Heart left ventricle (tissue), 13 donors: Measurements from ENCODE around the gene JMJD7.

Experiments
- POLR2A ChIP-seq, 2 donors: fragments of 450-650 bp; IDR thresholded peaks; one replicate each; pipeline ENCODE4 v1.6.1; 2017; ENCODE audit warnings: antibody characterized with exemption in 2 of 2, mild to moderate bottlenecking in 2 of 2, moderate library complexity in 2 of 2
- TF ChIP-seq, protein P1 (sequence below), 12 donors: fragments of 200-600 bp; sonication (generic) in 4 of 12; IDR thresholded peaks; one replicate each; pipeline versions ENCODE4 v1.5.0 to v1.8.0; 2018 to 2022; ENCODE audit warnings: antibody characterized with exemption in 12 of 12, mild to moderate bottlenecking in 5 of 12
- donor health status: ischemic (EF 13 %, LVEDD 7.1; RV severe dilation, severe dysfunction).
- donor health status: DM: no; HTN: yes; CAD: no.
- donor health status: DM: no; HTN: no; CAD: no.
- donor health status: ischemic (EF 25% LVEDD 6.9; RV normal size, moderate dysfunction).
- donor health status: ischemic (EF 25% LVEDD 5.7; RV mildly dilated, moderate dysfunction).
- donor health status: ischemic (EF 35%, LVEDD 5.7; RV mildly dilated, moderate dysfunction).
- donor health status: nonischemic (EF 11% LVEDD 7.7; RV severe dilation, severe dysfunction).
- donor health status: DM: yes; HTN: yes; CAD: no.
- donor health status: PGD.
- donor health status: ischemic (EF 29% LVEDD 5.4; RV normal size, mild dysfunction).
- donor health status: nonischemic (EF 23%, LVEDD 6.1; RV moderate dilation, normal function).

DNA sequence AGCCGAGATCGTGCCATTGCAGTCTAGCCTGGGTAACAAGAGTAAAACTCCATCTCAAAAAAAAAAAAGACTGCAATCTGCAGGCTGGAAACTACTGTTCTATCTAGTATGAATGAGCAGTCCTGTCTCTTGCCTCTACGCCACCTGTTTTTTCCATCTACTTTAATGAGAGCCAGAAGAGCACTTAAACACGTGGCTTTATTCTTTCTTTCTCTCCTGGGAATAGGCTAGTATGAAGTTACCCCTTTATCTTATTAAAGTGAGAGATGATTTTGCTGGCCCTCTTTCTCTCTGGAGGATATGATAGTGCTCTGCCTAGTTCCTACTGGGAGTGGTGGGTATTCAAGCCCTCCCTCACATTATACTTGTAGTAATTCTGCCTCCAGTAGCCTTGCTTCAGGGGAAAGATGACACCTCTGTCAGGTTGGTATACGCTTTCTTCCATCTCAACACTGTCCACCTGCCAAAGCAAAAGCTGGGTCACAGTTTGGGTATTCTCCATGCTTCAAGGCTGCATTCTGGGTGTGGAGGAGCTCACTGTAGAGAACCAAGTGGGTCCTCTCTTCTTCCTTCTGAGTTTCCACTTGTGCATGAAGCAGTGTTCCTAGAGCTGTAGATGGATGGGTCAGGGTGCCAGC, 35.8 kb upstream of the JMJD7 start:
- TF ChIP-seq POLR2A (IDR thresholded peaks at IDR 0.05), result no peak
- TF ChIP-seq, protein P1, sequence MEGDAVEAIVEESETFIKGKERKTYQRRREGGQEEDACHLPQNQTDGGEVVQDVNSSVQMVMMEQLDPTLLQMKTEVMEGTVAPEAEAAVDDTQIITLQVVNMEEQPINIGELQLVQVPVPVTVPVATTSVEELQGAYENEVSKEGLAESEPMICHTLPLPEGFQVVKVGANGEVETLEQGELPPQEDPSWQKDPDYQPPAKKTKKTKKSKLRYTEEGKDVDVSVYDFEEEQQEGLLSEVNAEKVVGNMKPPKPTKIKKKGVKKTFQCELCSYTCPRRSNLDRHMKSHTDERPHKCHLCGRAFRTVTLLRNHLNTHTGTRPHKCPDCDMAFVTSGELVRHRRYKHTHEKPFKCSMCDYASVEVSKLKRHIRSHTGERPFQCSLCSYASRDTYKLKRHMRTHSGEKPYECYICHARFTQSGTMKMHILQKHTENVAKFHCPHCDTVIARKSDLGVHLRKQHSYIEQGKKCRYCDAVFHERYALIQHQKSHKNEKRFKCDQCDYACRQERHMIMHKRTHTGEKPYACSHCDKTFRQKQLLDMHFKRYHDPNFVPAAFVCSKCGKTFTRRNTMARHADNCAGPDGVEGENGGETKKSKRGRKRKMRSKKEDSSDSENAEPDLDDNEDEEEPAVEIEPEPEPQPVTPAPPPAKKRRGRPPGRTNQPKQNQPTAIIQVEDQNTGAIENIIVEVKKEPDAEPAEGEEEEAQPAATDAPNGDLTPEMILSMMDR (IDR thresholded peaks at IDR 0.05), result no peak
